ENCODE data around the gene PXK.

DNA sequence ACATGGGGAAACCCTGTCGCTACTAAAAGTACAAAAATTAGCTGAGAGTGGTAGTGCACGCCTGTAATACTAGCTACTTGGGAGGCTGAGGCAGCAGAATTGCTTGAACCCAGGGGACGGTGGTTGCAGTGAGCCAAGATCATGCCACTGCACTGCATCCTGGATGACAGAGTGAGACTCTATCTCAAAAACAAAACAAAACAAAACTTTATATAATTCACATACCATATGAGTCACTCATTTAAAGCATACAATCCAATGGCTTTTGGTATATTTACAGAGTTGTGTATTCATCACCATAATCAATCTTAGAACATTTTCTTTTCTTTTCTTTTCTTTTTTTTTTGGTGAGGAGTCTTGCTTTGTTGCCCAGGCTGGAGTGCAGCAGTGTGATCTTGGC, 8.7 kb downstream of the PXK start:
- TF ChIP-seq GATA2 (IDR thresholded peaks at IDR 0.05; ENCODE audit: low read depth, low read length) (no peak), GATA3 (IDR thresholded peaks at IDR 0.05; ENCODE audit: low read depth, low read length) (no peak)
